Neural progenitor cell (in vitro differentiated cells): ENCODE results near the gene INAFM1. TPM values are rescaled to one million over a fixed set of nuclear protein-coding genes. Genes with fewer than 3 reads are reported as not detected.

ENCODE experiments used
- DNase-seq: peaks from one replicate; pipeline ENCODE4 v3.0.0-alpha.2; 2016; ENCODE audit warnings: low spot score
- H2AFZ ChIP-seq: fragments of 200-600 bp; sonication (generic); replicated peaks from 2 replicates; pipeline ENCODE4 v1.6.1; 2016; ENCODE audit warnings: antibody characterized with exemption
- H3F3A ChIP-seq: fragments of 200-600 bp; sonication (generic); 2 replicates; pipeline ENCODE4 v1.6.1; 2016; ENCODE audit warnings: antibody characterized with exemption, low read depth
- H3K27ac ChIP-seq: fragments of 200-600 bp; sonication (generic); 2 replicates; pipeline ENCODE4 v1.5.1; 2016; ENCODE audit warnings: mild to moderate bottlenecking
- H3K27me3 ChIP-seq: fragments of 200-600 bp; sonication (generic); 2 replicates; pipeline ENCODE4 v1.6.1; 2016; ENCODE audit warnings: mild to moderate bottlenecking, moderate library complexity
- H3K36me3 ChIP-seq: fragments of 200-600 bp; sonication (generic); 2 replicates; pipeline ENCODE4 v1.5.1; 2016
- H3K4me1 ChIP-seq: fragments of 200-600 bp; sonication (generic); 2 replicates; pipeline ENCODE4 v1.6.1; 2016; ENCODE audit warnings: mixed run types
- H3K4me2 ChIP-seq: fragments of 200-600 bp; sonication (generic); 2 replicates; pipeline ENCODE4 v1.6.1; 2016
- H3K4me3 ChIP-seq: fragments of 200-600 bp; sonication (generic); 2 replicates; pipeline ENCODE4 v1.5.1; 2016
- H3K79me2 ChIP-seq: fragments of 200-600 bp; sonication (generic); 2 replicates; pipeline ENCODE4 v1.6.1; 2016; ENCODE audit warnings: low read depth
- H3K9ac ChIP-seq: fragments of 200-600 bp; sonication (generic); 2 replicates; pipeline ENCODE4 v1.6.1; 2016
- H3K9me3 ChIP-seq: fragments of 200-600 bp; sonication (generic); 2 replicates; pipeline ENCODE4 v1.5.1; 2016; ENCODE audit warnings: low read depth
- H4K20me1 ChIP-seq: fragments of 200-600 bp; sonication (generic); 2 replicates; pipeline ENCODE4 v1.6.1; 2016; ENCODE audit warnings: low read depth
- H3K27ac Mint-ChIP-seq: 3 replicates; pipeline ENCODE4 v1.8.0; 2021; ENCODE audit warnings: mixed read lengths
- H3K27me3 Mint-ChIP-seq: 2 replicates; pipeline ENCODE4 v1.8.0; 2022; ENCODE audit warnings: low read depth, mild to moderate bottlenecking, inconsistent platforms, moderate library complexity, mixed read lengths; ENCODE audit not compliant: insufficient read depth
- H3K36me3 Mint-ChIP-seq: 3 replicates; pipeline ENCODE4 v1.8.0; 2021; ENCODE audit warnings: mixed read lengths
- H3K4me1 Mint-ChIP-seq: 3 replicates; pipeline ENCODE4 v1.8.0; 2021; ENCODE audit warnings: mixed read lengths
- H3K4me3 Mint-ChIP-seq: 3 replicates; pipeline ENCODE4 v1.8.0; 2021; ENCODE audit warnings: mild to moderate bottlenecking, moderate library complexity, mixed read lengths
- H3K9me3 Mint-ChIP-seq: 3 replicates; pipeline ENCODE4 v1.8.0; 2020; ENCODE audit warnings: mixed read lengths
- CTCF ChIP-seq: fragments of 200-600 bp; sonication (generic); IDR thresholded peaks from 2 replicates; pipeline ENCODE4 v1.5.1; 2017; ENCODE audit warnings: antibody characterized with exemption, mild to moderate bottlenecking
- EZH2 ChIP-seq: fragments of 200-600 bp; sonication (generic); IDR thresholded peaks from 2 replicates; pipeline ENCODE4 v1.6.1; 2017; ENCODE audit warnings: antibody characterized with exemption, mild to moderate bottlenecking, moderate library complexity
- EZH2phosphoT487 ChIP-seq: fragments of 200-600 bp; sonication (generic); IDR thresholded peaks from 2 replicates; pipeline ENCODE4 v1.6.1; 2017; ENCODE audit warnings: antibody characterized with exemption
- total RNA-seq: library from RNA; depleted of rRNA; stranded (reverse); fragments of >200 nt; gene quantifications from 2 replicates; pipeline ENCODE4 v1.2.3, GENCODE V29; 2015; ENCODE audit warnings: low replicate concordance

INAFM1 gene
- total RNA-seq = 3.7 TPM in 1 of 2 replicates, not detected in the other

DNA sequence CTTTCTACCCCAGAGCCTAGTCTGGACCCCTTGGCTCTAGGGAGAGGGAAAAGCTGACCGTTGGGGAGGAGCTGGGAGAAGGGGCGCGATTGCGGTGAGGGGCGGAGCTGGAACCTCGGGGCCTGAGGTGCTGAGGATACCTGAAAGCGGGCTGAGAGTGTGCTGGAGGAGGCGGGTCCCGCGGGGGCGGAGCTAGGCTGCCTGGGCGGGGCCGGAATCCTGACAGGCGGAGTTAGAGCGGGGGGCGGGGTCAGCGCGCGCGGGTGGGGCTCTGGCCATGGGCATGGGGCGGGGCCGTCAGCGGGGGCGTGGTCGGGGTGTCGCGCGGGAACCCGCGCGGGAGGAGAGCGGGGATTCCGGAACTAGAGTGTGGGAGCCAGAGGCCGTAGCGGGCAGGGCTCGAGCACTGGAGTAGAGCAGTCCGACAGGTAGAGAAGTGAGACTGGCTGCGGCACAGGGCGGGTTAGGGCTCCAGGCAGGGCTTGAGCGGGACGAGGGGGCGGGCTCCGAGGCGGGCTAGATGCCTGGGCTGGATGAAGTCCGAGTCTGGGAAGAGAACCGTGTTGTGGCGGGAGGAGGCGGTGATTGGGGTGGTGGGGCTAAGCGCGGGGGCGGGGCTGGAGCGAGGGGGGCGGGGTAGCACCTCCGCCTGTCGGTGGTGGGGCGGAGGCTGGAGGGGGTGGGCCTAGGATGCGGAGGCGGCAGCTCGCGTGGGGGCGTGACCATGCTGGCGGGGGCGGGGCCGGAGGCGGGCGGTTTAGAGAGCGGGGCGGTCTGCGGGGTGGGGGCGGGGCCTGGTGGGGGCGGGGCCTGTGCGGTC, at the start of gene INAFM1:
INAFM1 (plus strand) TSS at position 815 of the 820 bp plus-strand sequence. CDS start 35 bp downstream, outside the sequence.
- peak within 1 kb of the TSS; percentile 92 for H3K27ac ChIP-seq
- peaks cover 43% of the 10 kb centered on the region for H3F3A ChIP-seq
- H3K4me2 ChIP-seq = peak within 1 kb of the TSS; percentile 95
- peak within 1 kb of the TSS; percentile 66 for H3K27ac Mint-ChIP-seq
- H4K20me1 ChIP-seq = peaks cover 33% of the 10 kb centered on the region
- peaks cover 17% of the 10 kb centered on the region for H3K4me1 ChIP-seq
- H3K4me3 ChIP-seq = peak within 1 kb of the TSS; percentile 70
- H3K79me2 ChIP-seq = no peaks in the 10 kb centered on the region
- DNase-seq = peak; percentile 95
- no peaks in the 10 kb centered on the region for H3K36me3 ChIP-seq
- H3K27me3 ChIP-seq = peaks cover 10% of the 10 kb centered on the region
- H3K9me3 Mint-ChIP-seq = peaks cover 4% of the 10 kb centered on the region
- H3K9me3 ChIP-seq = no peaks in the 10 kb centered on the region
- no peak within 1 kb of the TSS for H3K9ac ChIP-seq
- H3K4me3 Mint-ChIP-seq = peak within 1 kb of the TSS; percentile 89
- H2AFZ ChIP-seq = peak within 1 kb of the TSS; percentile 28
- peaks cover 6% of the 10 kb centered on the region for H3K27me3 Mint-ChIP-seq
- H3K36me3 Mint-ChIP-seq = peaks cover 12% of the 10 kb centered on the region
- no peak for TF ChIP-seq EZH2
- no peak for TF ChIP-seq EZH2phosphoT487
- no peak for TF ChIP-seq CTCF
- peaks cover 23% of the 10 kb centered on the region for H3K4me1 Mint-ChIP-seq

DNA sequence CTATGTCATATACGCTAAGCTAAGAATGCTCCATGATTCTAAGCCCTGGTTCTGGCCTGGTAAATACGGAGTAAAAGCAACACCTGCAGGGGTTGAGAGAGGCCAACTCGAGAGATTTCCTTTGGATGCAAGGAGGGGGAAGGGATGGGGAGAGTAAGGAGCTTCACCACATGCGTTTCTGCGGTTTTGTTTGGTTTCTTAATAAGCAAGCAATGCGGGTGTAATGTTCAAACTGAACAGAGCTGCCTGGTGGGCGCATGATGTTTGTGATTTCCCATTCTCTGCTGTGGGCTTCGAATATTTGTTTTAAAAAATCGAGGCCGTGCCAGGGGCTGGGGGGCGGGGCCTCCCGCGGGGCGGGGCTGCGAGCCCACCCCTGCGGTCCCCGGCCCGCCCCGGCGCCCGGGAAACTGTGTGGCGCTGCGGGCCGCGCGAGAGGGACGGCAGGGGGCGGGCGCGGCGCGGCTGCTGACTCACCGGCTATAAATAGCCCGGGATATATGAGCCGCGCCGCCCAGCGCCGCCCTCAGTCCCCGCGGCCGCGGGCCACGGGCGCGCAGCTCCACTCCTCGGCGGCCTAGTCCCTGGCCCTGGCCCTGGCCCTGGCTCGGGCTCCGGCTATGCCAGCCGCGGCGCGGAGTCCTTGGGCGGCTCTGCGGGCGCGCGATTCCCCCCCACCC, 48.8 kb upstream of the INAFM1 start:
- Histone ChIP-seq H3K79me2 (peaks cover 57% of the 10 kb centered on the region), H3K36me3 (no peaks in the 10 kb centered on the region), H3F3A (peaks cover 48% of the 10 kb centered on the region), H3K4me1 (peaks cover 19% of the 10 kb centered on the region), H3K27ac (peak overlapping the region; percentile 77), H3K9me3 (no peaks in the 10 kb centered on the region), H2AFZ (peak overlapping the region; percentile 61), H4K20me1 (peaks cover 24% of the 10 kb centered on the region), H3K27me3 (no peaks in the 10 kb centered on the region), H3K4me2 (peak overlapping the region; percentile 99), H3K9ac (peak overlapping the region; percentile 39), H3K4me3 (peak overlapping the region; percentile 100)
- peak; percentile 96 for DNase-seq
- Mint-ChIP-seq H3K27ac (peak overlapping the region; percentile 89), H3K36me3 (no peaks in the 10 kb centered on the region), H3K4me3 (peak overlapping the region; percentile 80), H3K27me3 (peaks cover 3% of the 10 kb centered on the region), H3K9me3 (peaks cover 2% of the 10 kb centered on the region), H3K4me1 (peaks cover 24% of the 10 kb centered on the region)
- TF ChIP-seq EZH2phosphoT487 (no peak), CTCF (peak; percentile 40), EZH2 (no peak)

DNA sequence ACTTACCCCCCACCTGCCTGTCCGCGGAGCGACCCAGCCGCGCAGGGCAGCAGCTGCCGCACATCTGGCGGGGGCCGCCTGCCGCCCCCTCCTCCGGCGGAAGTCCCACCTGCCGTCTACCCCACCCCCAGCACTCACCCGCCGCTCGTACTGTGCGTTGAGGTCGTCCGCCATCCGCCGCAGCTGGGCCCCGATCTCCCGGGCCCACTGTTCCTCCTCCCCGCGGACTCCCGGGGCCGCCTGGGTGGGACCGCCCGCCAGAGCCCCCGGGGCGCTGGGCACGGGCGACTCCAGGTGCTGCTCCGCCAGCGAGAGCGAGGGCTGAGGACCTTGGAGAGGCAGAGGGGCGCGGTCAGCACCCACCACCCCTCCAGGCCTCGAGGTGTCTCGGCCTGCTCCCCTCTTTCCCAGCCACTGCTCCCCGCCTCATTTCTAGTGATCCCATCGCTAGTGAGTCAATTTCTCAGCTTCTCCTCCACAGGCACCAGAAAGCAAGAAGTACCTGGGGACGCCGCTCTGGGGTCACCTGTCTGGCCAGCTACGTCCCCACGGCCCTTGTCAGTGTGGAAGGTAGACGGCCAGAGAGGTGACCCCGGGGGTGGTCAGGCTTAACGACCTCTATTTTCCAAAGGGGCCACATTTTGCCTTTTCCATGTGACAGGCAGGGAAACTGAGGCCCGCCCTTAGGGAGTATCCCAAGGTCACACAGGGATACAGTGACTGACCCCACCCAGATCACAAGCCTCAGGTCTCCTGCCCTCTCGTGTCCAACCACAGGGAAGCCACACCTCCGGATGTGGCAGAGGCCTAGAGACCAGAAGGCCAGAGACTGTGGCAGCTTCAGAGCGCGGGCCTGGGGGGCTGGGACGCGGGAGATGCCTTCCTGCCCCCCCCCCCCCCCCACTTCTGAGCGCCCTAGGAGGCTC, 48.0 kb upstream of the INAFM1 start:
- H3K36me3 ChIP-seq = no peaks in the 10 kb centered on the region

More for the DNA sequence above, 48.0 kb upstream of the INAFM1 start:
- DNase-seq = peak; percentile 66
- Histone ChIP-seq H3K79me2 (peaks cover 57% of the 10 kb centered on the region), H3F3A (peaks cover 52% of the 10 kb centered on the region), H4K20me1 (peaks cover 24% of the 10 kb centered on the region), H3K4me3 (peak overlapping the region; percentile 100), H3K9ac (peak overlapping the region; percentile 39), H3K4me1 (peaks cover 23% of the 10 kb centered on the region), H3K27me3 (no peaks in the 10 kb centered on the region), H3K27ac (peak overlapping the region; percentile 77), H3K4me2 (peak overlapping the region; percentile 99), H3K9me3 (no peaks in the 10 kb centered on the region), H2AFZ (no peak overlapping the region)
- Mint-ChIP-seq H3K4me1 (peaks cover 28% of the 10 kb centered on the region), H3K4me3 (peak overlapping the region; percentile 86), H3K36me3 (no peaks in the 10 kb centered on the region), H3K9me3 (peaks cover 2% of the 10 kb centered on the region), H3K27me3 (peaks cover 6% of the 10 kb centered on the region), H3K27ac (peak overlapping the region; percentile 79)
- no peak for TF ChIP-seq EZH2
- no peak for TF ChIP-seq EZH2phosphoT487
- no peak for TF ChIP-seq CTCF
